Left renal cortex interstitium (tissue), 4 donors: ENCODE data around the gene APBB1IP. TPM values are rescaled to one million over a fixed set of nuclear protein-coding genes. Genes with fewer than 3 reads are reported as not detected.
A peak's percentile ranks its signal among the peaks of the same experiment; 100 is the strongest.
"Not testable (repeated sequence)": the region's sequence is repeated elsewhere in the genome, so short reads cannot be mapped to it uniquely, and the experiment has no call there.

Experiments used
- DNase-seq, 4 donors: peaks; one replicate each; pipeline ENCODE4 v3.0.0-alpha.2; 2013; ENCODE audit warnings: low read depth in 4 of 4, low spot score in 2 of 4, missing footprints in 1 of 4
- polyA plus RNA-seq, 4 donors: library from polyadenylated mRNA; unstranded; fragments of 120-200 nt; gene quantifications; one replicate each; pipeline ENCODE4 v1.2.1, GENCODE V29; 2013; ENCODE audit not compliant: insufficient read length in 4 of 4

APBB1IP gene
- polyA plus RNA-seq, 4 donors, result 0.95 to 1.7 (median 1.2) TPM

GRCh38 chr10:26475386-26475785 lies 37.2 kb downstream of the APBB1IP start:
- DNase-seq, result no peak

DNA sequence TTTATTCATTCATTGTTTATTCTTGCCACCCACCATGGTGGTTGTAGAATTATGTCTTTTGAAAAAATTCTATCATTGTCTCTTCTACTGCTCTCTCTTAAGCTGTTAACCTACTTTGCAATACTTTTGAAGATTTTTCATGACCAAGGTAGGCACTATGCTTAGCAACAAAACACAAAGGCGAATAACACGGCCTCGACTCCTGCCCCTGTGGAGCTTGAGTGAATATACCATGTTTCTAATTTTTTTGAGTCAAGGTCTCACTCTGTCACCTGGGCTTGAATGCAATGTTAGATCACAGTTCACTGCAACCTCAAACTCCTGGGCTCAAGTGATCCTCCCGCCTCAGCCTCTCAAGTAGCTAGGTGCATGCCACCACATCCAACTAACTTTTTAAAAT lies 39.4 kb downstream of the APBB1IP start:
- no peak for DNase-seq

DNA sequence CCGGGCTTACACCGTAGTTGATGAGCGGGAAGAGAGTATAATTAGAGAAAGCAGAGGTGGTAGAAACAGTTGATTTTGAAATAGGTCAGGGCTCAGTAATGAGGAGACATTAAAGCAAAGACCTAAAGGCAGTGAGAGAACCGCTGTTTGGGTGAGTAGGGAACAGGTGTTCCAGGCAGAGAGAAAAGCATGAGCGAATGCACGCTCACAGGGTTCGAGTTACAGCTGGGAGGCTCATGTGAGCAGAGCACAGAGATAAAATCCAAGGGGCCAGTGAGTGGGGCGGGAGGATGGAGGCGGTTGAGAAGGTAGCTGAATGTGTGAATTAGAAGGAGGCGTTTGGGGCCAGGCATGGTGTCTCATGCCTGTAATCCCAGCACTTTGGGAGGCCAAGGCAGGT lies 39.9 kb downstream of the APBB1IP start:
- DNase-seq, result no peak

DNA sequence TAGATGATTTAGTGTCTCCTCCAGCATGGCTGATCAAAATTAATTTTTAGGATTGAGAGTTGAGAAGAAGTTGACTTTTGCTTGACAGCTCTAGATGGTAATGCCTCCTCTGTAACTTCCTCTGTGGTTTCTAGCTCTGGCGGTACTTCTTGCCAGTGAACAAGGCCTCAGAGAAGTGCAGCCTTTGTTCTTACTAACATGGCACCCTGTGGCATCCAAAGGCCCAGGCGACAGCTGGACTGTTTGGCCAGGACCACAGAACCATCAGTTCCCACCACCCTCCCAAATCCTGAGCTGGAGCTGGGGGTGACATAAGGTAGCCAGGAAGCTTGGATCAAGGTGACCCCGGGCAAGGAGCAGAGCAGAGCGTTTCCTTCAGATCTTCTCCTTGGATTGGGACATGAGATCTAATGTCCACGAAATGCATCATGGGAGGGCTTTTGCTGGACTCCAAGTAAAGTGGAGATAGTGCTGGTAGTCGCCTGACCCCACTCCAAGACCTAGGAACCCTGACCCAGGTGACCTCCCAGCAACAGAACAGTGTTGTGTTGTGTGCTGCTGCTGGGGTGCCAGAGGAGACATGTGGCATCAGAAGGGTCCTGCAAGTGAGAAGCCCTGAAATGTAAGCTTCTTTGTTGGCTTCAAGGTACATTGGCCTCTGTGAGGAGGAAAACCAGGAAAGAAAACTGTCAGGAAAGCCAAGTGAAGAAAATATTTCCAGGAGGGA lies 41.8 kb downstream of the APBB1IP start:
- DNase-seq, result no peak

DNA sequence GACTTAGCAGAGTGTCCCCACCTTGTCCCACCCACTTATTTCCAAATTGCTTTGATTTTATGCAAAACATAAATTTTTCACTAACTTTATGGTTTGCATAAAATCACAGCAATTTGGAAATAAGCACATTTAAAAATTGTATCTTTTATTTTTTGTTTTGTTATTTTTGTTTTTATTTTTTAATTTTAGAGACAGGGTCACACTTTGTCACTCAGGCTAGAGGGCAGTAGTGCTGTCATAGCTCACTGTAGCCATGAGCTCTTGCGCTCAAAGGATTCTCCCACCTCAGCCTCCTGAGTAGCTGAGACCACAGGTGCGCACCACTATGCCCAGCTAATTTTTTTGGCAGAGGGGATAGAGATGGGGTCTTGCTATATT lies 43.2 kb downstream of the APBB1IP start:
- no peak for DNase-seq

- no peak for DNase-seq
These were observed 43.9 kb downstream of the APBB1IP start for GRCh38 chr10:26481914-26482550.

DNA sequence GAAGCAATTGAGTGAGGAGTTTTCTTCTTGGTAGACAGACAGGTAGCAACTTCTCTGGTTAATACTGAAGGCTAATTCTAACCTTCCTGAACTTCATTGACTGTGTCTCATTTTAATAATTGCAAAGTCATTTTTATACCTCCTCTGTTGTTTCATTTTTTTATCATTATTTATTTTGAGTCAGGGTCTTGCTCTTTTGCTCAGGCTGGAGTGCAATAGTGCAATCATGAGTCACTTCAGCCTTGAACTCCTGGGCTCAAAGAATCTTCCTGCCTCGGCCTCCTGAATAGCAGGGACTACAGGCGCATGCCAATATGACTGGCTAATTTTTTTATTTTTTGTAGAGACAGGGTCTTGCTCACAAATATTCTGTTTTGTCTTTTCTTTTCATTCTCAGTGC lies 45.4 kb downstream of the APBB1IP start:
- no peak for DNase-seq

- peak in 1 of 4 donors; percentile 4 for DNase-seq
These were observed 47.2 kb downstream of the APBB1IP start for GRCh38 chr10:26485150-26485941.

DNA sequence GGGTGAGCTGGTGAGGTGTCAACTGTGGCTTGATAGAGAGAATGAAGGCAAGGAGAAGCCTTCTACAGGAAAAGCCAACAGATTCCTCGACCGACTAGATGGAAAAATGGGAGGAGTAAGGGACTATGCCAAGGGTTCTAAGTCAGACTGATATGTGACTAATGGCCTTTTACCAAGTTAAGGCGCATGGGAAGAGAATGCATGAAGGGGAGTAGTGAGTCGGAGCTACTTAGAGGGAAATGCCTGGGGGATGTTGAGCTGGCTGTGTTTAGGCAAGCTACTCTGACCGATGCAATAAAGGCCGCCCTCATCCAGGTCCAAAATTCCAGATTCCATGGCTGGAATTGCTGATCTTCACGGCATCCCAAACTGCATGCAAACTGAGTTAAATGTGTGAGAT lies 48.2 kb downstream of the APBB1IP start:
- no peak for DNase-seq

- DNase-seq, result no peak
These were observed 49.1 kb downstream of the APBB1IP start for GRCh38 chr10:26486990-26487850.

DNA sequence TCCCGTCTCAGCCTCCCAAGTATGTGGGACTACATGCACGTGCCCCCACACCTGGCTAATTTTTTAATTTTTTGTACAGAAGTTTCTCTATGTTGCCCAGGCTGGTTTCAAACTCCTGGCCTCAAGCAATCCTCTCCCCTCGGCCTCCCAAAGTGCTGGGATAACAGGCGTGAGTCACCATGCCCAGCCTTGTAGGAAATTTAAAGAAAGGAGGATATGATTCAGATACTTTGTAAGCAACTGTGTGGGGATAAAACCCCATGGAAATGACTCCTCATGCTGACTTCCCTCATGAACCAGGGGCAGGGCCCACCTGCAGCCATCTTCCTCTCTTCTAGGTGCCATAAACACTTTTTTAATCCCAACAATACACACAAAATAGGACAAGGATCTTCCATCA lies 50.2 kb downstream of the APBB1IP start:
- no peak for DNase-seq

- DNase-seq, result no peak
These were observed 50.9 kb downstream of the APBB1IP start for GRCh38 chr10:26489081-26489480.

DNA sequence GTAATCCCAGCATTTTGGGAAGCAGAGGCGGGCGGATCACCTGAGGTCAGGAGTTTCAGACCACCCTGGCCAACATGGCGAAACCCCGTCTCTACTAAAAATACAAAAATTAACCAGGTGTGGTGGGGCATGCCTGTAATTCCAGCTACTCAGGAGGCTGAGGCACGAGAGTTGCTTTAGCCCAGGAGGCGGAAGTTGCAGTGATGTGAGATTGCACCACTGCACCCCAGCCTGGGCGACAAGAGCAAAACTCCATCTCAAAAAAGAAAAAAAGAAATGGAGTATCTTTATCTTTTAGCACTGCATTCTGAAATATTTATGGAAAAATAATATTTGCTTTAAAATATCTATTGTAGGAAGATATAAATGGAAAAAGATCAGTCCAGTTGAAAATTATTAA lies 52.2 kb downstream of the APBB1IP start:
- DNase-seq, result not testable (repeated sequence)

GRCh38 chr10:26491276-26491675 lies 53.1 kb downstream of the APBB1IP start:
- no peak for DNase-seq

DNA sequence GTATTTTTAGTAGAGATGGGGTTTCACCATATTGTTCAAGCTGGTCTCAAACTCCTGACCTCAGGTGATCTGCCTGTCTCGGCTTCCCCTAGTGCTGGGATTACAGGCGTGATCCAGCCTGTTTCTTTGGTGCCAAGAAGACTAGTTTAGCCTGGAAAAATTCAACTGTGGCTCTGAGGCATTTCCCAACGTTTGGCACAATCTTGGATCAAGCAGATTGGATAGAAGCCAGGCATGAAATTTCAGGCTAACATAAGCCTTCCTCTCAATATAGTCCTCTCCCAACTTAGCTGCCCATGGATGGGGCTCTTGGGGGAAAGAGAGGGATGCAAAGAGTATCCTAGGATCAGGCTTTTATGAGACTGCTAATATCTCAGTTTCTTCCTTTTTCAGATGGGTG lies 53.8 kb downstream of the APBB1IP start:
- no peak for DNase-seq

DNA sequence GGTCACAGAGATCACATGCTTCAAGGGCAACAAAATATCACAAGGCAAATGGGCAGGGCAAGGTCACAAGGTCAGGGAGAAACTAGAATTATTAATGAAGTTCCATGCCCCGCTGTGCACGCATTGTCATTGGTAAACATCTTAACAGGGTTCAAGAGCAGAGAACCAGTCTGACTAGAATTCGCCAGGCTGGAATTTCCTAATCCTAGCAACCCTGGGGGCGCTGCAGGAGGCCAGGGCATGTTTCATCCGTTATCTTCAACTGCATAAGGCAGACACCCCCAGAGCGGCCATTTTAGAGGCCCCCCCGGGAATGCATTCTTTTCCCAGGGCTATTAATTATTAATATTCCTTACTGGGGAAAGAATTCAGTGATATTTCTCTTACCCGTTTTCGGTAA lies 54.6 kb downstream of the APBB1IP start:
- not testable (repeated sequence) for DNase-seq

DNA sequence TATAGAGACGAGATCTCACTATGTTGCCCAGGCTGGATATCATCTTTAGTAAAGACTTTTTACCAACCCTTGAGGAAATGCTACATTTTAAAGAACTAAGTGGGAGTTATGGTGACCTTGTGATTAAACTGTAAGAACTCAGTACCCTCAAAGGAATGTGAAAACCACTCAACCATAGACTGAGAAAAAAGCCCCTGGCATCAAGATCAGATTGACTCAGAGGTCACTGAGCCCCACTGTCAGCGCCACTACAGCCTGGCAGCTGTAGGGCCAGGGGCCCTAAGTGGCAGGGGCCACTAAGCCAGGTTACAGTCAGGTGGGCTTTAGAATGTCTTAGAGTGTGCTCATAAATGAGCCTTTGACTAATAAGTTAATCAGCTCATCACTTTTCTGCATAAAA lies 55.9 kb downstream of the APBB1IP start:
- DNase-seq, result no peak

GRCh38 chr10:26499426-26499825 lies 61.3 kb downstream of the APBB1IP start:
- no peak for DNase-seq

DNA sequence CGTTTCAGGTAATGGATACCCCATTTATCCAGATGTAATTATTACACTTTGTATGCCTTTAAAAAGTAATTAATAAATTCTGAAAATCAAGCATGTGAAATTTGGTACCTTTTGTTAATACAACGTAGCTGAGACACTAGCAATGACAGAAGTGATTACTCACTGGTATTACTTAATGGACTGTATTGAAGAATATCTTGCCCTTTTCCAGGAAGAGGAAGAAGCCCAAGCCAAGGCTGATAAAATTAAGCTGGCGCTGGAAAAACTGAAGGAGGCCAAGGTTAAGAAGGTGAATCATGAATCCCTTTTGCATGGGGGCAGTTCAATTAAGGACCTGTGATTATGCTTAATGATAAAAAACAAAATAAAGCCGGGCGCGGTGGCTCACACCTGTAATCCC lies 64.8 kb downstream of the APBB1IP start:
- no peak for DNase-seq

- no peak for DNase-seq
These were observed 65.8 kb downstream of the APBB1IP start for GRCh38 chr10:26503911-26504310.

GRCh38 chr10:26504429-26504828 lies 66.3 kb downstream of the APBB1IP start:
- DNase-seq, result not testable (repeated sequence)
